GM12864 (cell line): Measurements from ENCODE around the gene ZNF581.

ENCODE experiments used
- DNase-seq: peaks from one replicate; pipeline ENCODE4 v3.0.0-alpha.2; 2011; ENCODE audit warnings: low read depth
- H3K4me3 ChIP-seq: 2 replicates; pipeline ENCODE4 v1.5.1; 2011; ENCODE audit warnings: mild to moderate bottlenecking, low read depth, low read length, control low read depth
- TF ChIP-seq, protein P1 (sequence below): IDR thresholded peaks from 2 replicates; pipeline ENCODE4 v1.5.1; 2011; ENCODE audit warnings: low read depth, mild to moderate bottlenecking, moderate library complexity, low read length, control low read depth, inconsistent platforms; ENCODE audit errors: missing control alignments

The ZNF581 gene

DNA sequence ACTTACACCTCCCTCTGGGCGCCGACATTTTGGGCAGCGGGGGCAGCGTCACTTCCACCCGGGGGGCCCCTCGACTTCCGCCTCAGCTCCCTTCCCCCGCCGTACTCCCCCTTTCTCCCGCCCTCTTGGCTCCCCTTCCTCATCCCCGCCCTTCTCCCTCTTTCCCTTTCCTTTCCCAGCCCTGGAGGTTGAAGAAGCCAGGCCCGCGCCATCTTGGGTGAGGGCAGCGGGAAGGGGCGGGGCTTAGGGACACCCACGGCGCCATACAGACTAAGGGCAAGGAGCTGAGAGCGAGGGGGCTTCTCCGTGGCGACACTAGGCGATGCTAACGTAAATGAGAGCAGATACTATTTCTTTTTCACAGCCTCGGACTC is 44.0 kb upstream of the ZNF581 start, which contains the start of gene FIZ1:
TSS of gene FIZ1 (minus strand) at position 50 of the 374 bp plus-strand sequence. CDS start 1,652 bp downstream, outside the sequence.
- TF ChIP-seq, protein P1, sequence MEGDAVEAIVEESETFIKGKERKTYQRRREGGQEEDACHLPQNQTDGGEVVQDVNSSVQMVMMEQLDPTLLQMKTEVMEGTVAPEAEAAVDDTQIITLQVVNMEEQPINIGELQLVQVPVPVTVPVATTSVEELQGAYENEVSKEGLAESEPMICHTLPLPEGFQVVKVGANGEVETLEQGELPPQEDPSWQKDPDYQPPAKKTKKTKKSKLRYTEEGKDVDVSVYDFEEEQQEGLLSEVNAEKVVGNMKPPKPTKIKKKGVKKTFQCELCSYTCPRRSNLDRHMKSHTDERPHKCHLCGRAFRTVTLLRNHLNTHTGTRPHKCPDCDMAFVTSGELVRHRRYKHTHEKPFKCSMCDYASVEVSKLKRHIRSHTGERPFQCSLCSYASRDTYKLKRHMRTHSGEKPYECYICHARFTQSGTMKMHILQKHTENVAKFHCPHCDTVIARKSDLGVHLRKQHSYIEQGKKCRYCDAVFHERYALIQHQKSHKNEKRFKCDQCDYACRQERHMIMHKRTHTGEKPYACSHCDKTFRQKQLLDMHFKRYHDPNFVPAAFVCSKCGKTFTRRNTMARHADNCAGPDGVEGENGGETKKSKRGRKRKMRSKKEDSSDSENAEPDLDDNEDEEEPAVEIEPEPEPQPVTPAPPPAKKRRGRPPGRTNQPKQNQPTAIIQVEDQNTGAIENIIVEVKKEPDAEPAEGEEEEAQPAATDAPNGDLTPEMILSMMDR: no peak
- H3K4me3 ChIP-seq: peak within 1 kb of the TSS; percentile 90
- DNase-seq: peak; percentile 95

DNA sequence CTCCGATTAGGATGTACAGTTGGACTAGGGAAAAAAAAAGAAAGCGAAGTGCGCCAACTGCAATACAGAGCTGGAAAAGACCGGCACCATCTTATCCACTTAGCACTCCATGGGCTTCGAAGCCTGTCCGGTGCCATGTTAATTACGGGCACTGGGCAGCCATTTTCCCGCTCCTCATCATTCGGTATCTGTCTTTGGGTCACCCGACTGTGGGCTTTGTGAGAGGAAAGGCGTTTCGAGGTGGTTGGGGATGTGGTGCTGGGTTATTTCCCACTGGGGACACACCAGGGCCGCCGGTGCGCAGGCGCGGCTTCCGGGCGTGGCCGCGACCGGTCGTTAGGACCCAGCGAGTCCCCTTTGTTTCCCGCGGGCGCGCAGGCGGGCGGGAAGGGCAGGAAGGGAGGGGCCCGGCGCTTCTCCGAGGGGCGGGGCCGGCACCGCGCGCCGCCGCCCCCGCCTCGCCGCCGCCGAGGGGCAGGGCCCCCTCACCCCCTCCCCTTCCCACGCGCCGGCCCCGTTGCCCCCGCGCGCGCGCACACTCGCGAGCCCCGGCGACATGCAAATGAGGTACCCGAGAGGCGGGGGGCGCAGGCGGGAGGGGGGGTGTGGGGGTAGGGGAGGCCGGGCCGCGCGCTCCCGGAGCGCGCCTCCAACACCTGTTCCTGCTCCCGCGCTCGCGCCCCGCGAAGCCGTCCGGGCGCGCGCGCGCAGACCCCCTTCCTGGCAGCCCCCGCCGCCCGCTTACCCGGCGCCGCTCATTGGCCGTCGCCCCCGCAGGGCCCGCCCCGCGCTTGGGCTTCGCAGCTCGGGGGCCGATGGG is 43.4 kb upstream of the ZNF581 start, which contains the start of gene ZNF524:
TSS of gene ZNF524 (plus strand) at position 447 of the 820 bp plus-strand sequence. CDS start 1,825 bp downstream, outside the sequence.
- TF ChIP-seq, protein P1: no peak
- peak within 1 kb of the TSS; percentile 90 for H3K4me3 ChIP-seq
- DNase-seq: peak; percentile 68

DNA sequence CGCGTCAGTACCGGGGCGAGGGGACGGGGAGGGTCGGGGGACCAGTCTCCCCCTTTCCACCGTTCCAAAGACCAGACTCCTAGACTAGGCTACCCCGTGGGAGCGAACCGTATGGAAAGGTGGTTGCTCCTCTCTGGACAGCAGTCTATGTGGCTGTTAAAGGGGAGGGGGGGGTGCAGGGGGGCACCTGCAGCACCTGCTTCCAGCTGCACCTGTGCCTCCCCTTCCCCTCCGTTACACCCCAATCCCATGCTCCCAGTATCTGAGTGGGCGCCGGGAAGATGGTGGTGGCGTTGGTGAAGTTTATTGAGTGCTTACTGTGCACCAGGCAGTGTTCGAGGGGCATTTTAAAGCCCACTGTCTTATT is 42.8 kb upstream of the ZNF581 start:
- TF ChIP-seq, protein P1: no peak
- DNase-seq: no peak
- H3K4me3 ChIP-seq: peak overlapping the region; percentile 90

DNA sequence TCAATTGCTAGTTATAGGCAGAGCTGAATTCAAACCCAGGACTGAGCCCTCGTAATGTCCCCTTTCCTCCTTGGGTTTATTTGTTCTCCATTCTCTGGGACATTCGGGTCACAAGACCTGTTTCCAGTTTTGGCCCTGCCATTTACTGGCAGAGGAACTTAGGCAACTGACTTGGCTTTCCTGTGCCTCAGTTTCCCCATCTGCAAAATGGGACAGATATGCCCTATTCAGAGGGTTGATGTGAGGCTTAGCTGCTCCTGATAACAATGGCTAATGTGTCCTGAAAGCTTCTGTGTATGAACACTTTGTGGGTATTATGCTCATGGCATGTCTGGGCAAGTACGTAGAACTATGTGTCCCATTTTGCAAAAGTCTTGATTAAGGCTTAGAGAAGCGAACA is 42.4 kb upstream of the ZNF581 start:
- no peak for DNase-seq
- peak overlapping the region; percentile 90 for H3K4me3 ChIP-seq

DNA sequence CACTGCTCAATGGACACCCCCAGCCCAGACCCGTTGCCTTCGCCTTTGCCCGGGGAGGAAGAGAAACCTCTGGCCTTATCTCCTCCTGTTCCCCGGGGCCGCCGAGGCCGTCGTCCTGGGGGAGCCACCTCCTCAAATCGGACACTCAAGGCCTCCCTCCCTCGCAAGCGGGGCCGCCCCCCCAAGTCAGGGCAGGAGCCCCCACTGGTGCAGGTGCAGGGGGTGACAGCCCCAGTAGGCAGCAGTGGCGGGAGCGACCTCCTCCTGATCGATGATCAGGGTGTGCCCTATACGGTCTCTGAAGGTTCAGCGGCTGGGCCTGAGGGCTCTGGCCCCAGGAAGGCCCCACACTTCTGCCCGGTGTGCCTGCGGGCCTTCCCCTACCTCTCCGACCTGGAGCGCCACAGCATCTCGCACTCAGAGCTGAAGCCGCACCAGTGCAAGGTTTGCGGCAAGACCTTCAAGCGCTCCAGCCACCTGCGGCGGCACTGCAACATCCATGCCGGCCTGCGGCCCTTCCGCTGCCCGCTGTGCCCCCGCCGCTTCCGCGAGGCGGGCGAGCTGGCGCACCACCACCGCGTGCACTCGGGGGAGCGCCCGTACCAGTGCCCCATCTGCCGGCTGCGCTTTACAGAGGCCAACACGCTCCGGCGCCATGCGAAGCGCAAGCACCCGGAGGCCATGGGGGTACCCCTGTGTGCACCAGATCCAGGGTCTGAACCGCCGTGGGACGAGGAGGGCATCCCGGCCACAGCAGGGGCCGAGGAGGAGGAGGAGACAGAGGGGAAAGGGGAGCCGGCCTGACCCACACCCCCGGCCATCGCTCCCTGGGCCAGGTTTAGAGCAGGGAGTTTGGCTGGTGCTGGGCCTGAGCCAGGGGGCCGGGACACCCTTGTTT is 41.1 kb upstream of the ZNF581 start:
- DNase-seq: no peak
- TF ChIP-seq, protein P1: no peak
- H3K4me3 ChIP-seq: no peak overlapping the region

More for the DNA sequence above, 42.4 kb upstream of the ZNF581 start:
- TF ChIP-seq, protein P1: no peak

DNA sequence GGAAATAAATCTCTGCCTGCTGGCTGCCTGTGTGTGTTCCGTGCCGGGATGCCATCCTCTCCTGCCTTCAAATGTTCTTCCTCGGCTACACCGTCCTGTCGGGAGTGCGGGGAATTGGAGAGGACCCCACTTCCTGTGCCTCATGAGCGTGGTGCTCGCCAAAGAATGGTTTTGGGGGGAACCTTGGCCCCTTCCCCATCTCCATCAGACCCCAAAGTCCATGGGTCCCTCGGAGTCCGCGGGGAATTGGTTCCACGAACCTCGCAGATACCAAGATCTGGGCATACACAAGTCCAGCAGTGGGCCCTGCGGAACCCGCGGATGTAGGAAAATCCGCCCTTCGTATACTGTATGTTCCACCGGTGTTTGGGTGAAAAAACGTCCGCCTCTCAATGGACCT is 40.3 kb upstream of the ZNF581 start:
- DNase-seq: no peak
- TF ChIP-seq, protein P1: no peak
- H3K4me3 ChIP-seq: no peak overlapping the region
